GM19438 (cell line): ENCODE data around the gene ZMAT5.

ENCODE experiments used
- ATAC-seq: cut with Tn5 transposase; IDR thresholded peaks from one replicate; pipeline ENCODE4 v1.9.1; 2021; ENCODE audit warnings: low read depth; ENCODE audit not compliant: unreplicated experiment

The ZMAT5 gene

GRCh38 chr22:29693161-29693560, 73.6 kb downstream of the ZMAT5 start:
- no peak for ATAC-seq

GRCh38 chr22:29692327-29692640, 74.5 kb downstream of the ZMAT5 start:
- ATAC-seq, result no peak

- no peak for ATAC-seq
Measured at GRCh38 chr22:29691636-29692326, 75.0 kb downstream of the ZMAT5 start.

GRCh38 chr22:29690476-29690875, 76.3 kb downstream of the ZMAT5 start:
- ATAC-seq, result no peak

- no peak for ATAC-seq
Measured at GRCh38 chr22:29689880-29690213, 77.0 kb downstream of the ZMAT5 start.

GRCh38 chr22:29689206-29689879, 77.5 kb downstream of the ZMAT5 start:
- ATAC-seq, result no peak

GRCh38 chr22:29684244-29684643, 82.6 kb downstream of the ZMAT5 start:
- no peak for ATAC-seq

- ATAC-seq, result no peak
Measured at GRCh38 chr22:29683536-29683935, 83.3 kb downstream of the ZMAT5 start.
